Neural cell (in vitro differentiated cells): ENCODE data around the gene FLAD1.

ENCODE experiments used
- CTCF ChIP-seq: fragments of 450-650 bp; IDR thresholded peaks from 2 replicates; pipeline ENCODE4 v1.5.1; 2014; ENCODE audit warnings: antibody characterized with exemption, mild to moderate bottlenecking, moderate library complexity; ENCODE audit not compliant: poor library complexity, severe bottlenecking
- EP300 ChIP-seq: fragments of 450-650 bp; conservative IDR thresholded peaks from 2 replicates; pipeline ENCODE4 v1.6.1; 2014; ENCODE audit warnings: antibody characterized with exemption, mild to moderate bottlenecking, moderate library complexity; ENCODE audit not compliant: poor library complexity, severe bottlenecking
- EZH2 ChIP-seq: fragments of 200-600, 300-800 bp; shearing (Covaris generic), sonication (generic); IDR thresholded peaks from 2 replicates; pipeline ENCODE4 v1.6.1; 2014; ENCODE audit warnings: antibody characterized with exemption, low read length, borderline replicate concordance, mild to moderate bottlenecking; ENCODE audit not compliant: insufficient read depth, poor library complexity, severe bottlenecking
- MXI1 ChIP-seq: fragments of 450-650 bp; conservative IDR thresholded peaks from 2 replicates; pipeline ENCODE4 v1.6.1; 2014; ENCODE audit warnings: antibody characterized with exemption, mild to moderate bottlenecking; ENCODE audit not compliant: poor library complexity, severe bottlenecking
- POLR2AphosphoS5 ChIP-seq: IDR thresholded peaks from 2 replicates; pipeline ENCODE4 v1.6.1; 2012
- RAD21 ChIP-seq: fragments of 450-650 bp; conservative IDR thresholded peaks from 2 replicates; pipeline ENCODE4 v1.6.1; 2014; ENCODE audit warnings: antibody characterized with exemption, mild to moderate bottlenecking, moderate library complexity
- TAF1 ChIP-seq: IDR thresholded peaks from 2 replicates; pipeline ENCODE4 v1.6.1; 2012; ENCODE audit warnings: low read depth
- TF ChIP-seq, protein P1 (sequence below): IDR thresholded peaks from 2 replicates; pipeline ENCODE4 v1.6.1; 2012; ENCODE audit warnings: borderline replicate concordance

GRCh38 chr1:154938604-154939399 lies 44.3 kb upstream of the FLAD1 start:
- TF ChIP-seq CTCF (no peak), RAD21 (no peak), POLR2AphosphoS5 (no peak), MXI1 (no peak), EP300 (no peak), TAF1 (no peak), EZH2 (no peak)
- TF ChIP-seq, protein P1, sequence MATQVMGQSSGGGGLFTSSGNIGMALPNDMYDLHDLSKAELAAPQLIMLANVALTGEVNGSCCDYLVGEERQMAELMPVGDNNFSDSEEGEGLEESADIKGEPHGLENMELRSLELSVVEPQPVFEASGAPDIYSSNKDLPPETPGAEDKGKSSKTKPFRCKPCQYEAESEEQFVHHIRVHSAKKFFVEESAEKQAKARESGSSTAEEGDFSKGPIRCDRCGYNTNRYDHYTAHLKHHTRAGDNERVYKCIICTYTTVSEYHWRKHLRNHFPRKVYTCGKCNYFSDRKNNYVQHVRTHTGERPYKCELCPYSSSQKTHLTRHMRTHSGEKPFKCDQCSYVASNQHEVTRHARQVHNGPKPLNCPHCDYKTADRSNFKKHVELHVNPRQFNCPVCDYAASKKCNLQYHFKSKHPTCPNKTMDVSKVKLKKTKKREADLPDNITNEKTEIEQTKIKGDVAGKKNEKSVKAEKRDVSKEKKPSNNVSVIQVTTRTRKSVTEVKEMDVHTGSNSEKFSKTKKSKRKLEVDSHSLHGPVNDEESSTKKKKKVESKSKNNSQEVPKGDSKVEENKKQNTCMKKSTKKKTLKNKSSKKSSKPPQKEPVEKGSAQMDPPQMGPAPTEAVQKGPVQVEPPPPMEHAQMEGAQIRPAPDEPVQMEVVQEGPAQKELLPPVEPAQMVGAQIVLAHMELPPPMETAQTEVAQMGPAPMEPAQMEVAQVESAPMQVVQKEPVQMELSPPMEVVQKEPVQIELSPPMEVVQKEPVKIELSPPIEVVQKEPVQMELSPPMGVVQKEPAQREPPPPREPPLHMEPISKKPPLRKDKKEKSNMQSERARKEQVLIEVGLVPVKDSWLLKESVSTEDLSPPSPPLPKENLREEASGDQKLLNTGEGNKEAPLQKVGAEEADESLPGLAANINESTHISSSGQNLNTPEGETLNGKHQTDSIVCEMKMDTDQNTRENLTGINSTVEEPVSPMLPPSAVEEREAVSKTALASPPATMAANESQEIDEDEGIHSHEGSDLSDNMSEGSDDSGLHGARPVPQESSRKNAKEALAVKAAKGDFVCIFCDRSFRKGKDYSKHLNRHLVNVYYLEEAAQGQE, result no peak
